IMR-90 (cell line): Measurements from ENCODE around the gene NLRP1.

Source experiments
- BHLHE40 ChIP-seq: fragments of 150-350 bp; IDR thresholded peaks from 2 replicates; pipeline ENCODE4 v1.6.1; 2016; ENCODE audit warnings: mild to moderate bottlenecking, low read depth, low read length
- CTCF ChIP-seq: conservative IDR thresholded peaks from 2 replicates; pipeline ENCODE4 v1.5.1; 2012; ENCODE audit warnings: mild to moderate bottlenecking, low read depth, low read length, improper control_type of control experiment
- POLR2A ChIP-seq: IDR thresholded peaks from 2 replicates; pipeline ENCODE4 v1.6.1; 2012; ENCODE audit warnings: mild to moderate bottlenecking, low read depth, low read length
- TF ChIP-seq, protein P1 (sequence below): fragments of 150-350 bp; IDR thresholded peaks from 2 replicates; pipeline ENCODE4 v1.6.1; 2016; ENCODE audit warnings: low read depth, mild to moderate bottlenecking, low read length, moderate library complexity, borderline replicate concordance

- TF ChIP-seq CTCF (no peak), BHLHE40 (no peak), POLR2A (no peak)
- TF ChIP-seq, protein P1, sequence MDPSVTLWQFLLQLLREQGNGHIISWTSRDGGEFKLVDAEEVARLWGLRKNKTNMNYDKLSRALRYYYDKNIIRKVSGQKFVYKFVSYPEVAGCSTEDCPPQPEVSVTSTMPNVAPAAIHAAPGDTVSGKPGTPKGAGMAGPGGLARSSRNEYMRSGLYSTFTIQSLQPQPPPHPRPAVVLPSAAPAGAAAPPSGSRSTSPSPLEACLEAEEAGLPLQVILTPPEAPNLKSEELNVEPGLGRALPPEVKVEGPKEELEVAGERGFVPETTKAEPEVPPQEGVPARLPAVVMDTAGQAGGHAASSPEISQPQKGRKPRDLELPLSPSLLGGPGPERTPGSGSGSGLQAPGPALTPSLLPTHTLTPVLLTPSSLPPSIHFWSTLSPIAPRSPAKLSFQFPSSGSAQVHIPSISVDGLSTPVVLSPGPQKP, result no peak
These were observed 18.5 kb downstream of the NLRP1 start for GRCh38 chr17:5565808-5566207.
